GM12891 (cell line): ENCODE results near the gene SPACA6.

Source experiments
- POLR2A ChIP-seq: IDR thresholded peaks from 2 replicates; pipeline ENCODE4 v1.6.1; 2011; ENCODE audit warnings: low read depth, low read length, control low read depth
- POLR2AphosphoS5 ChIP-seq: IDR thresholded peaks from 2 replicates; pipeline ENCODE4 v1.6.1; 2011; ENCODE audit warnings: low read depth, low read length, control low read depth
- TAF1 ChIP-seq: IDR thresholded peaks from 2 replicates; pipeline ENCODE4 v1.6.1; 2011; ENCODE audit warnings: low read depth, low read length, control low read depth

DNA sequence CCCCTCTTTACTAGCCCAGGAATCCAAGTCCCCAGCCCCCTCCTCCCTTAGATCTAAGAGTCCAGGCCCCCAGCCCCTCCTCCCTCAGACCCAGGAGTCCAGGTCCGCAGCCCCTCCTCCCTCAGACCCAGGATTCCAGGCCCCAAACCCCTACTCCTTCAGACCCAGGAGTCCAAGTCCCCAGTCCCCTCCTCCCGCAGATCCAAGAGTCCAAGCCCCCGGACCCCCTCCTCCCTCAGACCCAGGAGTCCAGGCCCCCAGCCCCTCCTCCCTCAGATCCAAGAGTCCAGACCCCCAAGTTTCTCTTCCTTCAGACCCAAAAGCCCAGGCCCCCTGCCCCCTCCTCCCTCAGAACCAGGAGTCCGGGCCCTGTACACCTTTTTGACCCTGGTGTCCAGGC, 11.5 kb downstream of the SPACA6 start:
- TF ChIP-seq POLR2A (no peak), POLR2AphosphoS5 (no peak), TAF1 (no peak)
